Neuron (in vitro differentiated cells): ENCODE data around the gene DPM2.

Source experiments
- H2AFZ ChIP-seq: one replicate; pipeline ENCODE4 v1.6.1; 2013; ENCODE audit warnings: low read depth, mild to moderate bottlenecking, inconsistent platforms, low read length, moderate library complexity
- H3K27me3 ChIP-seq: one replicate; pipeline ENCODE4 v1.6.1; 2013; ENCODE audit warnings: low read length; ENCODE audit not compliant: insufficient read depth
- H3K36me3 ChIP-seq: one replicate; pipeline ENCODE4 v1.6.1; 2013; ENCODE audit warnings: low read length; ENCODE audit not compliant: insufficient read depth
- H3K4me1 ChIP-seq: one replicate; pipeline ENCODE4 v1.6.1; 2013; ENCODE audit warnings: low read length; ENCODE audit not compliant: insufficient read depth
- H3K4me3 ChIP-seq: 2 replicates; pipeline ENCODE4 v1.5.1; 2013; ENCODE audit warnings: mild to moderate bottlenecking, low read length, moderate library complexity
- H3K9me3 ChIP-seq: one replicate; pipeline ENCODE4 v1.6.1; 2013; ENCODE audit warnings: low read length

The DPM2 gene

GRCh38 chr9:127896395-127897192 is 41.1 kb downstream of the DPM2 start:
- Histone ChIP-seq H3K9me3 (peaks cover 30% of the 10 kb centered on the region), H3K4me1 (peaks cover 16% of the 10 kb centered on the region), H3K36me3 (peaks cover 41% of the 10 kb centered on the region), H2AFZ (no peak overlapping the region), H3K27me3 (no peaks in the 10 kb centered on the region), H3K4me3 (no peak overlapping the region)

DNA sequence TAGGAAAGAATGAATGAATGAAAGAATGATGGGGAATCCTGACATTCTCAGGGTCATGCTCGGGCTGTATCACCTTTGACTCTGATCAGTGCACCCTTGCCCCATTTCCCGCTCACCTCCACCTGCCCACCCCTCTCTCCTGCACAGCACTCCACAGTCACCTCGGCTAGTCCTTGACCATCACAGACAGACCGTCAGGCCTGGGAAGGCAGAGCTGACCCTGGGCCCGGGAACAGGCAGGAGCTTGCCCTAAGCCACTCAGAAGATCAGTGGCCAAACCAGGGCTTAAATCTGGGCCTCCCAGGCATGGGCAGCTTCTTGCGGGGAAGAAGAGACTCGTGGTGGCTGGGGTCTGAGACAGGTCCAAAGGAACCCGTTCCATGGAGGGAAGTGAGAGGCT is 41.8 kb downstream of the DPM2 start:
- Histone ChIP-seq H3K9me3 (peaks cover 30% of the 10 kb centered on the region), H3K4me1 (peaks cover 16% of the 10 kb centered on the region), H2AFZ (no peak overlapping the region), H3K4me3 (no peak overlapping the region), H3K36me3 (peaks cover 44% of the 10 kb centered on the region), H3K27me3 (no peaks in the 10 kb centered on the region)

- peaks cover 30% of the 10 kb centered on the region for H3K9me3 ChIP-seq
- H2AFZ ChIP-seq, result no peak overlapping the region
- H3K36me3 ChIP-seq, result peaks cover 55% of the 10 kb centered on the region
- H3K4me3 ChIP-seq, result no peak overlapping the region
- H3K27me3 ChIP-seq, result no peaks in the 10 kb centered on the region
- H3K4me1 ChIP-seq, result peaks cover 13% of the 10 kb centered on the region
These were observed 44.3 kb downstream of the DPM2 start for GRCh38 chr9:127893392-127893791.

- peaks cover 30% of the 10 kb centered on the region for H3K9me3 ChIP-seq
- H3K4me1 ChIP-seq, result peaks cover 13% of the 10 kb centered on the region
- H3K36me3 ChIP-seq, result peaks cover 57% of the 10 kb centered on the region
- no peak overlapping the region for H3K4me3 ChIP-seq
- H3K27me3 ChIP-seq, result no peaks in the 10 kb centered on the region
- no peak overlapping the region for H2AFZ ChIP-seq
These were observed 44.8 kb downstream of the DPM2 start for GRCh38 chr9:127892831-127893230.

DNA sequence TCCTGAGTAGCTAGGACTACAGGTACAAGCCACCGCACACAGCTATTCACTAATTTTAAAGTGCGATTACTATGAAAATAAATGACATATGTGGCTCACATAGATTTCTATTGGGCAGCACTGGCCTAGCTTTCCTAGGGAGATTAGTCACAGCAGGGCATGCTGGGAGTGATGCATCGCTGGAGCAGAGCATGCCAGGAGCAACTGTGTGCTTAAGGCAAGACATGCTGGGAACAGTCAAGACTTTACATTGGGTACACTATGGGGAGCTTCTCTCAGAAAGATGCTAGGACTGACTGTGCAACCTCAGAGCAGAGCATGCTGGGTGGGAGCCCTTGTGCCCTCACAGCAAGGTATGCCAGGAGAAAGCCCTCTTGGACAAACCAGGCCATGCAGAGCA is 47.6 kb downstream of the DPM2 start:
- Histone ChIP-seq H3K4me1 (no peaks in the 10 kb centered on the region), H3K36me3 (peaks cover 56% of the 10 kb centered on the region), H3K9me3 (peaks cover 23% of the 10 kb centered on the region), H3K4me3 (no peak overlapping the region), H3K27me3 (no peaks in the 10 kb centered on the region), H2AFZ (no peak overlapping the region)

DNA sequence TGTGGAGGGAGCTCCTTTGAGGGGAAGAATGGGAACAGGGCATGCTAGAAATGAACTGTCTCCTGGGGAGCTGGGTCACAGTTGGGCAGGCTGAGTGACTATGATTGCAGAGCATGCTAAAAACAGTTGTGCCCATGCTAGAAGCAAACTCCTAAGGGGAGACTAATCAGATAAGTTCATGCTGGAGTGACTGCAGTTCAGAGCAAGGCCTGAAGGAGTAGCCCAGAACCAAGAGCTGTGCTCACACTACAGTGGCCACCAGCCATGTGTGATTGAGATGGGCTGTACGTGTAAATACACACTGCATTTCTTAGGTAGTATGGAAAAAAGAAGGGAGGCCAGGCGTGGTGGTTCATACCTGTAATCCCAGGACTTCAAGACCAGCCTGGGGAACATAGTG is 49.9 kb downstream of the DPM2 start:
- H2AFZ ChIP-seq, result no peak overlapping the region
- H3K36me3 ChIP-seq, result peaks cover 33% of the 10 kb centered on the region
- H3K4me3 ChIP-seq, result no peak overlapping the region
- no peaks in the 10 kb centered on the region for H3K4me1 ChIP-seq
- H3K27me3 ChIP-seq, result no peaks in the 10 kb centered on the region
- peaks cover 2% of the 10 kb centered on the region for H3K9me3 ChIP-seq

GRCh38 chr9:127886401-127886972 is 51.2 kb downstream of the DPM2 start:
- no peaks in the 10 kb centered on the region for H3K4me1 ChIP-seq
- H3K27me3 ChIP-seq, result no peaks in the 10 kb centered on the region
- H3K9me3 ChIP-seq, result no peaks in the 10 kb centered on the region
- peaks cover 26% of the 10 kb centered on the region for H3K36me3 ChIP-seq
- no peak overlapping the region for H3K4me3 ChIP-seq
- no peak overlapping the region for H2AFZ ChIP-seq

DNA sequence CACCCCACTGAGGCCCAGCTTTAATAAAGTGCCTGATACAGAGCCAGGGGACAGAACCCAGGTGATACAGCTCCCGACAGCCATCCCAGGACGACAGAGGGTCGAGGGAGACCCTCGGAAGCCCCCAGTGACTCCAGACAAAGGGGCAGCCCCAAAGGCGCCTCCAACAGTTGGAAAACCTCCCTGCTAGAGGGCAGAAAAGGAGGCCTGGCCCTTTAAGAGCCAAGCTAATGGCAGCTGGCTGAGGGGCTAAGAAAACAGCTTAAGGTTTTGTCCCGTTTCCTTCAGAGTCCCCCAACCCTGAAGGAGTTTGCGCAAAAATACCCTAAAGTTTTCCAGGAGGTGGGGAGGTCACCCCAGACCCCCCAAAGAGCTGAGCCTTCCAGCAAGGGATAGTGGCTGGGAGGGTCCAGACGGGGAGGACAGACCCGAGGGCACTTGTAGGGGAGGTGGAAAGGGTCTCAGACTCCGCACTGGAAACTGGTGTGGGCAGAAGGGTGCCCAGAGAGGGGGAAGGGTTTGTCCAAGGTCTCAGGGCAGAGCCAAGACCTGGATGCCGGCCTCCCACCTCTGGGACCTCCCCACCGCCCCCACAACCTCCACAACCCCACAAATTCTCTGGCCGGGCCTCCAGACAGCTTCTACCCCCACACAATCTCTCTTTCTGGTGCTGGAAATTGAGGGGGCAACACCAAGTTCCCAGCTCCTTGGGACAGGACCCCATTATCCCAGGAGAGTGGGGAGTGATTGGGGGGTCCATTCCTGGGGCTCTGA is 52.0 kb downstream of the DPM2 start:
- Histone ChIP-seq H3K36me3 (peaks cover 21% of the 10 kb centered on the region), H3K9me3 (no peaks in the 10 kb centered on the region), H2AFZ (no peak overlapping the region), H3K4me1 (no peaks in the 10 kb centered on the region), H3K4me3 (no peak overlapping the region), H3K27me3 (no peaks in the 10 kb centered on the region)
